ENCODE results near the gene ZNF14. TPM values are rescaled to one million over a fixed set of nuclear protein-coding genes. Genes with fewer than 3 reads are reported as not detected.

Gene ZNF14
- total and polyA plus RNA-seq, 2 experiments from 2014 or later = 4.6 to 7.3 TPM

DNA sequence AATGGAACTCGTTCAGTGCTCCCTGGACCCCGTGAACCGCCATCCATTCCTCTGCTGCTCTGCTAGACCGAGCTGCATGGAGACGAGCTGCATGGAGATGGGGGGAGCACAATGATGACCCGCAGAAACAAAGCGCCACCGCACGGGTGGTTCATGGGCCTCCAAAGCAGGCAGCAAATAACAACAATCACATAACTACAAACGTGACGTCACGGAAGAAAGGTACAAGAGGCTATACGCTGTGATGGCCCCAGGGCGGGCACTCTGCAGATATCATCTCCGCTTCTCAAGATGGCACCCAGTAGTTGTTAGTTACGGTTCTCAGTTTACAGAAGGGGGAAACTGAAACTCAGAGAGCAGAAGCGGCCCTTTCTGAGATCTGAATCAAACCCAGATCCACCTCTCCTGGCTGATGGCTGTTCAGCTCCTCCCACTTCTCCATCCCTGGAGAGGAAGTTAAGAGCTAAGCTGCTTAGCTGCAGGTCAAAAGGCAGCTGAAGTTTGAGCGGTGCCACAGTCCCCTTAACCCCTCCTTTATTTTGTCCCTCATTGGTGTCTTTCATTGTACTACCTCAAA, 71.1 kb downstream of the ZNF14 start:
- TF ChIP-seq EZH2phosphoT487 (IDR thresholded peaks at IDR 0.05; ENCODE audit: low read depth, severe bottlenecking, unreplicated experiment) = no peak
- TF ChIP-seq EZH2 (IDR thresholded peaks at IDR 0.05; ENCODE audit: borderline replicate concordance) = no peak
- TF ChIP-seq, protein P1, sequence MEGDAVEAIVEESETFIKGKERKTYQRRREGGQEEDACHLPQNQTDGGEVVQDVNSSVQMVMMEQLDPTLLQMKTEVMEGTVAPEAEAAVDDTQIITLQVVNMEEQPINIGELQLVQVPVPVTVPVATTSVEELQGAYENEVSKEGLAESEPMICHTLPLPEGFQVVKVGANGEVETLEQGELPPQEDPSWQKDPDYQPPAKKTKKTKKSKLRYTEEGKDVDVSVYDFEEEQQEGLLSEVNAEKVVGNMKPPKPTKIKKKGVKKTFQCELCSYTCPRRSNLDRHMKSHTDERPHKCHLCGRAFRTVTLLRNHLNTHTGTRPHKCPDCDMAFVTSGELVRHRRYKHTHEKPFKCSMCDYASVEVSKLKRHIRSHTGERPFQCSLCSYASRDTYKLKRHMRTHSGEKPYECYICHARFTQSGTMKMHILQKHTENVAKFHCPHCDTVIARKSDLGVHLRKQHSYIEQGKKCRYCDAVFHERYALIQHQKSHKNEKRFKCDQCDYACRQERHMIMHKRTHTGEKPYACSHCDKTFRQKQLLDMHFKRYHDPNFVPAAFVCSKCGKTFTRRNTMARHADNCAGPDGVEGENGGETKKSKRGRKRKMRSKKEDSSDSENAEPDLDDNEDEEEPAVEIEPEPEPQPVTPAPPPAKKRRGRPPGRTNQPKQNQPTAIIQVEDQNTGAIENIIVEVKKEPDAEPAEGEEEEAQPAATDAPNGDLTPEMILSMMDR (IDR thresholded peaks at IDR 0.05; ENCODE audit: poor library complexity) = no peak
- H2AFZ ChIP-seq = no peak overlapping the region
- peaks cover 11% of the 10 kb centered on the region for H3K4me1 ChIP-seq (ENCODE audit: insufficient read depth)
- peaks cover 37% of the 10 kb centered on the region for H3K79me2 ChIP-seq
- H3K9me3 ChIP-seq (ENCODE audit: low read depth) = no peaks in the 10 kb centered on the region
- no peaks in the 10 kb centered on the region for H3K36me3 ChIP-seq (replicated peaks; ENCODE audit: insufficient read depth, low read depth)
- 80% methylated on average over 18 of the region's 18 CpGs for WGBS (ENCODE audit: low lambda C conversion rate, missing lambda C conversion rate)
- no peak overlapping the region for H3K27ac ChIP-seq
- DNase-seq (ENCODE audit: low spot score) = no peak
- no peaks in the 10 kb centered on the region for H3K27me3 ChIP-seq
- H3K9me2 ChIP-seq (replicated peaks; ENCODE audit: insufficient read depth) = no peaks in the 10 kb centered on the region
- no peak overlapping the region for H3K4me3 ChIP-seq
- peak overlapping the region; percentile 95 for H3K4me2 ChIP-seq
- H4K20me1 ChIP-seq (ENCODE audit: insufficient read depth, poor library complexity, severe bottlenecking) = peaks cover 17% of the 10 kb centered on the region

DNA sequence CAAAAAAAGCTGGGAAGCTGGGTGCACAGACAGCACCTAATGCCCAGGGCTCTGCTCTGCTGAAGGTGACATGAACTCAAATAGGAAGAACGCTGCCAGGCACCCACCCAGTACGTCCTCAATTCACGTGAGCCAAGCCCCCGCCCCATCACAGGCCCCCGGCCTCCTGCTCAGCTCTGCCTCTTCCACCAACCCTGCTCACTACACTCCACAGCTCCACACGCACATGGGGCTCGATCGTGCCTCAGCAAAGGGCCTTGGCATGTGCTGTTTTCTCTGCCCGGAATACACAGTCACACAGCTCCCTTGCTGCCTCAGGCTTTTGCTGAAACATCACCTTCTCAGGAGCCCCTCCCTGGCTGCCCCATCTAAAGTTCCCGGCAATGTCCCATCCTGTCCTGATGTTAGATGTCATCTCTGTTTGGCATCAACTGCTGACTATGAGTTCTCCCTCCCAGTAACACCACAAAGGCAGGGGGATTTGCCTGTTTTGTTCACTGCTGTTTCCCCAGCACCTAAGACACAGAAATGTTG, 71.7 kb downstream of the ZNF14 start:
- Histone ChIP-seq H3K36me3 (replicated peaks; ENCODE audit: insufficient read depth, low read depth) (no peaks in the 10 kb centered on the region), H4K20me1 (ENCODE audit: insufficient read depth, poor library complexity, severe bottlenecking) (peaks cover 17% of the 10 kb centered on the region), H3K4me2 (peak overlapping the region; percentile 95), H3K9me2 (replicated peaks; ENCODE audit: insufficient read depth) (no peaks in the 10 kb centered on the region), H3K79me2 (peaks cover 37% of the 10 kb centered on the region), H3K27me3 (no peaks in the 10 kb centered on the region), H3K4me3 (no peak overlapping the region), H3K4me1 (ENCODE audit: insufficient read depth) (peaks cover 11% of the 10 kb centered on the region), H3K27ac (no peak overlapping the region), H3K9me3 (ENCODE audit: low read depth) (no peaks in the 10 kb centered on the region), H2AFZ (no peak overlapping the region)
- TF ChIP-seq EZH2 (IDR thresholded peaks at IDR 0.05; ENCODE audit: borderline replicate concordance) (no peak), EZH2phosphoT487 (IDR thresholded peaks at IDR 0.05; ENCODE audit: low read depth, severe bottlenecking, unreplicated experiment) (no peak)
- TF ChIP-seq, protein P1 (IDR thresholded peaks at IDR 0.05; ENCODE audit: poor library complexity) = no peak
- WGBS (ENCODE audit: low lambda C conversion rate, missing lambda C conversion rate) = 93% methylated on average over 10 of the region's 10 CpGs
- no peak for DNase-seq (ENCODE audit: low spot score)

Small RNA genes within 50 kb of the gene (small RNA-seq; reads per million reads assigned to genes)
- gene AC011458.2 (not detected), gene AC011477.5 (not detected)

Other genes starting within 250 kb of the ZNF14 start
- gene TSSK6, start 217.6 kb downstream of the ZNF14 start, total RNA-seq = 0.87 and 1.1 TPM in 2 replicates
- 1.3 TPM in 1 of 2 replicates, not detected in the other for gene TSSK6, start 217.6 kb downstream of the ZNF14 start, polyA plus RNA-seq
- 46.3 and 80.4 TPM in 2 replicates for gene NDUFA13, start 216.9 kb downstream of the ZNF14 start, total RNA-seq
- 598 and 615 TPM in 2 replicates for gene NDUFA13, start 216.9 kb downstream of the ZNF14 start, polyA plus RNA-seq
- 0.72 and 3.0 TPM in 2 replicates for gene YJEFN3, start 204.2 kb downstream of the ZNF14 start, total RNA-seq
- 12.5 and 14.0 TPM in 2 replicates for gene YJEFN3, start 204.2 kb downstream of the ZNF14 start, polyA plus RNA-seq
- 5.4 and 5.7 TPM in 2 replicates for gene CILP2, start 194.8 kb downstream of the ZNF14 start, total RNA-seq
- gene CILP2, start 194.8 kb downstream of the ZNF14 start, polyA plus RNA-seq = 16.5 and 22.5 TPM in 2 replicates
- gene PBX4, start 114.4 kb downstream of the ZNF14 start, total RNA-seq = 0.64 and 3.2 TPM in 2 replicates
- gene PBX4, start 114.4 kb downstream of the ZNF14 start, polyA plus RNA-seq = 2.5 and 4.3 TPM in 2 replicates
- 11.5 and 20.1 TPM in 2 replicates for gene LPAR2, start 104.9 kb downstream of the ZNF14 start, total RNA-seq
- 33.1 and 42.6 TPM in 2 replicates for gene LPAR2, start 104.9 kb downstream of the ZNF14 start, polyA plus RNA-seq
- 4.5 and 5.6 TPM in 2 replicates for gene GMIP, start 89.5 kb downstream of the ZNF14 start, total RNA-seq
- gene GMIP, start 89.5 kb downstream of the ZNF14 start, polyA plus RNA-seq = 11.4 and 13.0 TPM in 2 replicates
- gene ATP13A1, start 69.4 kb downstream of the ZNF14 start, total RNA-seq = 53.0 and 113 TPM in 2 replicates
- 92.0 and 97.5 TPM in 2 replicates for gene ATP13A1, start 69.4 kb downstream of the ZNF14 start, polyA plus RNA-seq
- 3.3 and 5.9 TPM in 2 replicates for gene ZNF101, start 64.3 kb downstream of the ZNF14 start, total RNA-seq
- 3.6 and 5.1 TPM in 2 replicates for gene ZNF101, start 64.3 kb downstream of the ZNF14 start, polyA plus RNA-seq
- gene ZNF506, start 88.6 kb upstream of the ZNF14 start, total RNA-seq = 27.7 and 47.1 TPM in 2 replicates
- gene ZNF506, start 88.6 kb upstream of the ZNF14 start, polyA plus RNA-seq = 9.9 and 16.4 TPM in 2 replicates
- gene ZNF253, start 132.8 kb upstream of the ZNF14 start, total RNA-seq = 12.3 and 16.2 TPM in 2 replicates
- gene ZNF253, start 132.8 kb upstream of the ZNF14 start, polyA plus RNA-seq = 5.0 and 7.1 TPM in 2 replicates
- 11.8 and 15.6 TPM in 2 replicates for gene ZNF93, start 167.8 kb upstream of the ZNF14 start, total RNA-seq
- 3.6 and 9.1 TPM in 2 replicates for gene ZNF93, start 167.8 kb upstream of the ZNF14 start, polyA plus RNA-seq

Measured in hepatocyte (in vitro differentiated cells).